ENCODE measurements around the gene DMRTA2.

The DMRTA2 gene

DNA sequence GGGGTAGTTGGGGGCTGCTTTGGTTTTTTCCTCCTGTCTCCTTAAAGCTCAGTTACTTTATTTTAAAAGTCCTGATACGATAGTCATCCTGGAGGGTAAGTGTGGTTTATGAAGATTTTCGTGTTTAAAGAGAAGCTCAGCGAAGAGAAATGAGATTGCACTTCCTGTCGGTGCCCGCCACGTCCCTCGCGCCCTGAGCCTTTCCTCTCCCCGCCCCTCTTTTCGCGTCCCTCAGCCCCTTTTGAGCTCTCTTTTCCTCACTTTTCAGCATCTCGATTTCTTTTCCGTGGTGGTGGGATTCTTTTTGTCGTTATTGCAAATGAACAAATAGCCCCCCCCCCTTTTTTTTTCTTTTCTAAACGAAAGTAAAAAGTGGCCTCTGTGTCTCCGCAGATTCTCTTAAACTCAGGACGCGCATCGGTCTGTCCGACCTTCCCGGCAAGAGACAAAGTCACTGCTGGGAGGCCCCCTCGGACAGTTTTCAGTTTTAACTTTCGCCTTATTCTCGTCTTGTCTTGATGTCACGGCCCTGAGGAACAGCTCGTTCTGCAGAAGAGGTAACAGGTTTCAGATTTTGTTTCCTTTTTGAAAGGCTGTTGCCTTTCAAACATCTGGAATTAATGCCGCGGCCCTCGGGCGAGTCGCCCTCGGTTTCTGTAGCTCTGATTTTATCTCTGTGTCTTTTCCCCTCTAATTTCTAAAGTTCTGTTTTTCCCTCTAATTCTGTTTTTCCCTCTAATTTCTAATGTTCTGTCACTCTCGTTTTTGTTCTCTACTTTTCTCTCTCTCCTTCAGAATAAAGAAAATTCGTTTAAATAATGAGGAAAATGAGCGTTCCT is 1.0 kb upstream of the DMRTA2 start:
- DNase-seq (ENCODE audit: low read depth in 3 of 3), result no peak

DNA sequence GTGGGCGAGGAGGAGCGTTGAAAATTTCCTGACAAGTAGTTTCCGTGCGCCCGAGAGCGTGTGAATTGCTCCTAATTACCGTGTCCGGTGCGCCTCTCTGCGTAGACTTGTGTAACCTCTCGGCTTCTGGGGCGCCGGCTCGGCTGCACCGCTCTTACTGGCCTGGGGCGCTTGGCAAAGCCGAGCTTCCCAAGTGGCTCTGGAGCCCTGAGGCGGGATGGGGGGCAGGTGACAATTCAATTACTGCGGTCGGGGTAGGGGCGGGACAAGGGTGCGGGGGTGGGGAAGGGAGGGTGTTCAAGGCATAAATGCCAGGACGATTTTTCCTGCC is 392 bp upstream of the DMRTA2 start:
- DNase-seq (ENCODE audit: low read depth in 3 of 3), result no peak

DNA sequence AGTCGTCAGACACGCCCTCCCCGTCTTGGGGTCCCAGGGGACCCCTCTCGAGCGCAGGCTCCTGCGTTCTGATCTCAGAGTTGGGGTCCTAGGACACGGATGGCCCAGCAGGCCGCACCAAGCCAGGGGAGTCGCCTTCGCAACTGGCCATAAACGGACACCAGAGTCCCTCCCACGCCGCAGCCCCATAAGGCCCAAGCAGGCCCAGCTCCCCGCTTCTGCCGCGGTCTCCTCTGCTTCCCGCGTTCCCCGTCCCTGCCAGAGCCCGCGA is 633 bp downstream of the DMRTA2 start:
- DNase-seq (ENCODE audit: low read depth in 3 of 3), result no peak

DNA sequence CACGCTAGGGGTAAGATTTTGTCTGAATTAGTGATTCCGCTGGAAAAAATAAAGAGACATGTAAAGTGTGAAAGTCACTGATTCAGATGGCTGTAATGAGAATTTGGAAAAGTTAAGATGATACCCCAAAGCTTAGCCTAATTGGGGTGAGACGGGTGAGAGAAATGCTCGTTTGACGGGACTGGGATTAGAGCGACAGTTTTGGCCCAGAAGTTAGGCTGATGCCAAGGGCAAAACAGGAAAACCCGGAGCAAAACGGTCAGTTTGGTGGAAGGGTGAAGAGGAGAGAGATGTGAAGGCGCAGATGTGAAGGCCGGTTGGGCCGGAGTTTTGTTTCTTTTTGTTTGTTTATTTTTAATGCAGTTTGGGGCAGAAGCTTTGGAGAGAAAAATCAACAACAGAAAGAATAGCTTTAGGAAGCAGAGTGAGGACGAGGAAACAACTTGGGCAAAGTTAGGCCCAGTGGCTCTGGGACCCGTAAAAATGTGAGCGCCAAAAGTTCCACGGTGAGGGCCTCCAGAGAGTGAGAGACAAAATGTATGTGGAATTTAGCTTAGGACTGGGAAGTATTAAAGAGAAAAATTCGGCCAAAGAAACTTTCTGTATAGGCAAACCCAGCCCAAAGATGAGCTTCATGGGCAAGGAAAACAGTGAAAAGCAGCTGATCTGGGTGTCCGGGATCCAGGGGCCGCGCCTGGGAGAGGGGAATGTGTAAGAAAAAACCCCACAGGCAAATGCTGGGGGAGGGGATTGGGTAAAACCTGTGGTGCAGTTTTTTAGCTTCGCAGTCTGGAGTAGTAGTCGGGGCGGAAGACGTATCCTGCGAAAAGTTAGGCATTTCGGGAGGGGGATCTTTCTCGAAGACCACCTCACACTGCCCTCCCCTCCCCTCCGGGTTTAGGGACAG is 1.2 kb downstream of the DMRTA2 start:
- DNase-seq (ENCODE audit: low read depth in 3 of 3), result no peak

DNA sequence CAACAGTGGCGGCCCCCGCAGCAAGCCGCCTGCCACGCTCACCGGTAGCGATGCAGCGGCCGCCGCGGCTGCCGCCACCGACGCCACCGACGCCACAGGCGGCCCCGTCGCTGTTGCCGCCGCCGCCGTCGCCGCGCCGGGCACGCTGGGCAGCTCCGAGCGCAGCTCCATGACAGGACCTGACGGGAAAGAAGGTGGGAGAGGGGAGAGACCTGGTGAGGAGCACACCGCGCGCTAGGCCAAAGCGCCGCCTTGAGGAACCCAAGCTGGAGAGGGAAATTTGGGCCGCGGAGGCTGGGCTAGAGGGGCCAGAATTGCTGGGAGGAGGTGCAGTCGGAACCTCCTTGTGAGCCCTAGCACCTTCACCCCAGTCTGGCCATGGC is 1.9 kb downstream of the DMRTA2 start:
- no peak for DNase-seq (ENCODE audit: low read depth in 3 of 3)

DNA sequence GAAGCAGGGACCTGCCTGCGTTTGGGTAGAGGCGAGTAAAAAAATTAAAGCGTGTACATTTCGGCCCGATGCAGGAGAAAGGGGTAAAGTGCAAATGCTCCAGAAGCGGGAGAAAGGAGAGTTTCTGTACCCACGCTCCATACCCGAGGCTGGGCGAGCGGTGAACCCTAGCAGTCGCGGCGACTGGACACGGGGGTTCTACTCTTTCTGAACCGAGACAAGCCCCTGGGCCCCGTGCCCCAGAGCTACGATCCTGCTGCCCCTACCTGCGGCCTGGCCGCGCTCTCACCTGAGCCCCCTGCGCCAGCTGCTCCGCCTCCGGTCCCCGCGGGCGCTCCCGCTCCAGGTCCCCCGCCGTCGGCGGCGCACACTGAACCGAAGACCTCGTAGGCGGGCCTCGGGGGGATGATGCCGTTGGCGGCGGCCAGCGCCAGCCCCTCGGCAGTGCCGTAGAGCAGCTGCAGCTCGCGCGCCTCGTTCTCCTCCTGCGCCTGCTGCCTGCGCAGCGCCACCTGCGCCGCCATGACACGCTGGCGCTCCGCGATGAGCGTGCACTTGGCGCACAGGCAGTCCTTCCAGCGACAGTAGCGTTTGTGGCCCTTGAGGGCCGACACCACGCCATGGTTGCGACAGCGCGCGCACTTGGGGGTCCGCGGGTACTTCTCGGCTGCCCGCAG is 2.4 kb downstream of the DMRTA2 start:
- no peak for DNase-seq (ENCODE audit: low read depth in 3 of 3)

DNA sequence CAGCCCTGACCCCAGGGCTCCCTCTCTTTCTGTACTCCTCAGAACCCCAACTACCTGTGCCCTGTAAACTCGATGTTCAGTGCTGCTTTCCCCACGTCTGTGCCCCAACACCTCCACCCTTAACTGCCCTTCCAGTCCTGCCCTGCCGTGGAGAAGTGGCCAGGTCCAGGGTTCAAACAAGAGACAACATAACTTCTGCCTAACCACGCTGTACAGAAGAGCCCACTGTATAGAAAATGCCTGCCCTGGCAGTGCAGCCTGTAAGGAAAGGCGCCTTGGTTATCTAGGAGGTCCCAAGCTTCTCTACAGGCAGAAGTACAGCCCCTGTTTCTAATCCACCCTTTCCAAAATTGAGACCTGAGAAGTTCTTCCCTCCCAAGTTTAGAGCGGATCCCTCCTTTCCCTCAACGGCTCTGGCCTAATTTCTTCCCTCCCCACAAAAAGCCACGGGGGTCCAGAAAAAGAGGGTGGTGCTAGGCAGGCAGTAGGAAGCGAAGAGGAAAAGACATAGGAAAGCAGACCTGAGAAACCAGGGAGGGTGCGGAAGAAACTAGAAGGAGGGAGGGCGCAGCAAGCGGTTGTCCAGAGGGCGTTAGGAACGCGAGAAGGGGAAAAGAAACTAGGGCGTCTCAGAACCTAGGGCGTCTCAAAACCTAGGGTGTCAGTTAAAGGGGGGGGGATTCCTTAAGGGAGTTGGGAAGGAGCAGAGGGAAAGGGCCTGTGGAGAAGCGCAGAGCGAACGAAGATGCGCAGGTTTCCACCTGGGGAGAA is 3.2 kb downstream of the DMRTA2 start:
- DNase-seq (ENCODE audit: low read depth in 3 of 3), result no peak

DNA sequence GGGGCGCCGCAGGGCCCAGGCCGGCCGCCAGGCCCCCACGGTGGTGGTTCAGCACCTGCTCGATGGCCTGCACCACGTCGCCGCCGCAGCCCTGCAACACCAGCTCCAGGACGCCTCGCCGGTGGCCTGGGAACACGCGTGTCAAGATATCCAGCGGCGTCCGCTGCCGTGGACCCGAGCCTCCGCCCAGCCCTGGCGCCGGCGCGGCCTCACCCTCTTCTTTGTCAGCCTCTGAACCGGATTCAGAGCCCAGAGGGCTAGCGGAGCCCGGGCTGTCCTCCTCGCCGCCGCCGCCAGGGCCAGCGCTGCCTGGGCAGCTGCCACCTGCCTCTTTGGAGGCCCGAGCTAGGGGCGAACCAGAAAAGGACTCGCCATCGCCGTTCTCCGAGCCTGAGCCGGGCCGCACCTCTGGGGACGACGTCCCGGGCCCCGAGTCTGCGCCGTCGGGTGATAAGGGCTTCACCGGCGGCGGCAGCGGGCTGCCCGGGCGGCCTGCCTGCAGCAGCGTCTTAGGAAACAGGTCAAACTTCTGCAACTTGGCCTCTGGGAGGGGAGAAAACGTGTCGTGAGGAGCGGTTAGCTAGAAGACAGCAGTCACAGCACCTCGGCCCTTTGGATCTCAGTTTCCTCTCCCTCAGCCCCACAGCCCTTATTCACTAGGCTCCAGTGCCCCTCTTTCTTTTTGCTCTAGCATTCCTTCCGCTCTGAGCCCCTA is 3.9 kb downstream of the DMRTA2 start:
- DNase-seq (ENCODE audit: low read depth in 3 of 3), result no peak

DNA sequence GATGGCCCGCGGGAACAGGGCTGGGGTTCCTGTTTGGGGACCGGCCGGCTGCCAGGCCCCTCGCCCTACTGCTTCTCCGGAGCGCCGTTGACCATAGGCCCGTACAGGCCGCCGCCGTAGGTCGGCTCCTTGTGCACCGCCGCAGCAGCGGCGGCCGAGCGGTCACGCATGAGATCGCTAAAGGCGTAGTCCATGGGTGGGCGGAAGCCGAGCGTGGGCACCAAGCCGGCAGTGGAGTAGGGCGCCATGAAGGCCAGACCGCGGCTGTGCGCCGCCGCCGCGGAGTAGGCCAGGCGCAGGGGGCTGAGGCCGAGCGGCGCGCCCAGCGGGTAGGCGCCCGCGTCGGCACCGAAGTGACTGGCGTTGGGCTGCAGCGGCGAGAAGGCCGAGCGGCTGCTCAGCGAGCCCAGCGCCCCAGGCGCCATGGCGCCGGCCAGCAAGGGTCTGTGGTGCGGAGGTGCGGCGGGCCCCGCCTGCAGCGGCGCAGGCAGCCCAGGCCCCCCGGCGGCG is 4.6 kb downstream of the DMRTA2 start:
- DNase-seq (ENCODE audit: low read depth in 3 of 3), result no peak

DNA sequence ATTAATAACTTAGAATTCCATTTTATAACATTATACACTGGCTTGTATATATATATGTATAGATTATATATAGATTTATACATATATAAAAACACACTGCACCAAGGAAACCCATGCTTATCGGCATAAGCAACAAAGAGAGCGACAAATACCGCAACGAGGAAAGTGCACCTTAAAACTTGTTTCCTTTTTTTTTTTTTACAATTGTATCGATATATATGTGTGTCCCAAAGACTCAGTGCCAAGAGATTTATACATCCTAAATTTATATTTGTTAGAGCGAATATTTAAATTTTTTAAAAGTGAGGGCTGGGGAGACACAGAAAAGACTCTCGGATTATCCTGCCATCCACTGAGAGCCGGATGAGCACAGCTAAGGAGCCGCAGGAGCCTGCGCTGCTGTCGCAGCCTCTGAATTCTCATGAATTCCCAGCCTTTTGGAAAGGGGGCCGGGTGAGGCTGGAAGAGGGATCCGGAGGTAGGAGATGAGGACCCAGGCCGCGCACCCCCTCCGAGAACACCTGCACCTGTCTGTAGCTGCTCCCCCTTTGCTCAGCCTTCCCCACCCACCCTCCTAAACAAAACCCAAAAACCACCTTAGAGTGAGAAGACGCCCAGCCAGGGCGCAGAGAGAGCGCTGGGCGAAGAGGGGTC is 5.2 kb downstream of the DMRTA2 start:
- no peak for DNase-seq (ENCODE audit: low read depth in 3 of 3)

DNA sequence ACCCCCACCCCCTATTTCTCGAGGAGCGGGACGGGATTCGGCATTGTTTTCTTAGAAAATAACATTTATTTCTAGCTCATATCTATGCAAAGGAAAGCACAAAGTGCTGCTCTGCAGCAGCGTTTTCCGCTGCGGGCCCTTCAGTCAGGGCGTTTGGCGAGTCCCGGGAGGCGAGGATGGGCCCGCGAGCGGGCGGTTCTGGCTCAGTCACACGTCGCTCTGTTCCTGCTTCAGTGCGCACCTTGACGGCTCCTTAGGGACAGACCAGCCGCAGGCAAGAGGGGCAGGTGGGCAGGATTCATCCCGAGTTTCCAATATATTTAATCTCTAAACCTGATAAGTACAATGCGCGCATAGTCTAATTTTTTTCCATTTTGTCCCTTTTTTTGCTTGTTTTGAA is 5.7 kb downstream of the DMRTA2 start:
- no peak for DNase-seq (ENCODE audit: low read depth in 3 of 3)

DNA sequence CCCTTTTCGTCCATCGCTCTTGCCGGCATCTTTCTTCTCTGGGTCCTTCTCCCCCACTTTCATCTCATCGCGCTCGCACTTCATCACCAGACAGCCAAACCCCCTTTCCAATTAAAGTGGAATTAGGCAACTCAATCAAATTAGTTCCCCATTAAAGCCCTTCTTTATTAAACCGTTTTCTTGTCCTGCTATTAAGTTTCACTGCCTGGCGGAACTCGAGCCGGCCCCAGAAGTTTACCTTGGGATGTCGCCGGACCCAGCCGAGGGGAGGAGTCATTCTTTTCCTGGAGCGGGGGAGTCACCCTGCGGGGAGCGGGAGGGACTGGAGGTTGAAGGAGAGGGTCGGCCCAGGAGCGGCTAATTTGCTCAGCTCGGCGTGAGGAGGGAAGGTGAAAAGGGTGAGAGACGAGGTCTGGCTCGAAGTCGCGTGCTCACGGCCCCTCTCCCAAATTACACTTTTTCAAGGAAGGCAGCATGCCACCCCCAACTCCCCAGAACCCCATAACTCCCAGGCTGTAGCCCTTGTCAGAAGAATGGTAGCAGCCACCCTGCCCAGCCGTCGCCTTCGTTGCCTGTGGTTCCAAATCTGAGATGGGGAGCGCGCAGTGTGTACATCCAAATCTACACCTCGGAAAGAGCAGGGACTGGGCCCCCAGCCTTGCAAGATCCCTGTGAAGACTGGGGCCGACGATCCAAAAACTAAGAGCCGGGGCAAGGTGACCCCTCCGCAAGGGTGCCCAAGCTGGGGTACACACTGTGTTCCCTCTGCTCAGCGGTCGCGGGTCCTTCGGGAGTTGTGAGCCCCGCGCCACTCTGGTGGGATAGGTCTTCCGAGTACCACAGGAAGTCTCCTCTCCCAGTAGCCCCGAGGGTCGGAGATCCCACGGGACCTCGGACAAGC is 6.4 kb downstream of the DMRTA2 start:
- DNase-seq (ENCODE audit: low read depth in 3 of 3), result no peak

DNA sequence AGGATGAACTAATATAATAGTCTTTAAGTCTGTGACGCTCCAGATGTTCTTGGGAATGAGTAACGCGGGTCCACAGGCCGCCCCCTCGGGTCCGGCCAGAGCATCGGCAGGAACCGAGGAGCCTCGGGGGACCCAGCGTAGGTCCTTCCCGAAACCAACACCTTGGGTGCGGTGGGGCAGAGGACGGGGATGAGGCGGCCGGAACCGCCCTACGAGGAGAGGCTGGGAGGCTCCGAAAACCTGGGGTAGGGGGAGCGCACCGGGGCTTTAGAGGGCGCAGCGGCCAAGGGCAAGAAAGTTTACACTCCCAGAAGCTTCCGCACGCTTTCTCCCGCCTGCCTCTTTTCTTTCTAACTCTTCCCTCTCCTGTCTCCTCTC is 7.1 kb downstream of the DMRTA2 start:
- DNase-seq (ENCODE audit: low read depth in 3 of 3), result no peak

DNA sequence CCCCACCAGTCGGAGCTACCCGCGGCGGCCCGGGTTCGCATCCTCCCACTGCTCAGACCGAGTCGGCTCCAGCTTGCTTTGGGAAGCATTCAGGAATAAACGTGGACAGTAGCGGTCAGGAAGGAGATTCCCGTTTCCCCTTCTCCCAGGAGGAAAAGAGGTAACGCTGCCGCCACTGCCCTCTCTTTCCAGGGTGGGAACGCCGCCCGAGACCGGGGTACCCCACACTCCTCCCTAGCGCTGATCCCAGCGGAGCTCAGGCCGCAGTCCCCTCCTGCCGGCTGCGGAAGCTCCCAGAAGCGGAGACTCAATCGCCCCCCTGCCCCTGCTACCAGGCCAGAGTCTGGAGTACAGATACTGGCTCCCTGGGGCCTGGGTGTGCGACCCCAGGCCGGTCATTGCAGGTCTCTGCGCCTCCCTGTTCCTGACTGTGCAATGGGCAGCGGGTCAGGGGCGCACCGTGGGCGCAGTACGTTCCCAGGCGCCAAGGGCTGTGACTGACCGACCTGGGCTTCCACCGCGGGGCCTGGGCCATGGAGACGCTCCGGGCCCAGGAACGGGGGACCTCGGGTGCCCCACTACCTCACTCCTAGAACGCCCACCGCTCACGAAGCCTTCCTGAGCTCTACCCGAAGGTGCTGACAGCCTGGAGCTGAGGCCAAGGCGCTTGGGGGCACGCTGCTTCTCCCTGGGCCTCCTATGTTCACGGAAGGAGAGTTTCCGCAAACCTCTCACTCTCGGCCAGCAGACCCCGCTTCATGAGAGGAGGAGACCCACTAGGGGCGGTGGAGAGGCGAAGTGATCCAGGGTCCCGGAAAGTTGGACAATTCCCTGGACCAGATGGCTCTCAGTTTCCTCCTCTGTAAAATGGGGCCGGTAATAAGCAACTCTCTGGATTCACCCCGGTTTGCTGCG is 7.8 kb downstream of the DMRTA2 start:
- no peak for DNase-seq (ENCODE audit: low read depth in 3 of 3)

DNA sequence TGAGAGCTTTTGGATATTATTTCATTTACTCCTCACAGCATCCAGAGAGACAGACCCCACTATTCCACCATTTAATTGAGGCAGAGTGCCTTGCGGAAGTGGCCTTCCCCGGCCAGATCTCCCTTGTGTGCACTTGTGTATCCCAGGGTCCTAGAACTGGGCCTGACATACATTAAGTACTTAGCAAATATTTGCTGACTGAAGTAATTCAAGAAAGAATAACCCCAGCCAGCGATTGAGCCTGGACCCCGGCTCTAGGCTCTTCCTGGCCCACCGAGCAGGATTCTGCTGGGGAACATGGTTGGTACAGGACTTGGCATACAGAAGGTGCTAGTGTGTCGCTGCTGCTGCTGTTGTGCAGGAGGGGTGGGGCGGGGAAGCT is 8.4 kb downstream of the DMRTA2 start:
- DNase-seq (ENCODE audit: low read depth in 3 of 3), result no peak

DNA sequence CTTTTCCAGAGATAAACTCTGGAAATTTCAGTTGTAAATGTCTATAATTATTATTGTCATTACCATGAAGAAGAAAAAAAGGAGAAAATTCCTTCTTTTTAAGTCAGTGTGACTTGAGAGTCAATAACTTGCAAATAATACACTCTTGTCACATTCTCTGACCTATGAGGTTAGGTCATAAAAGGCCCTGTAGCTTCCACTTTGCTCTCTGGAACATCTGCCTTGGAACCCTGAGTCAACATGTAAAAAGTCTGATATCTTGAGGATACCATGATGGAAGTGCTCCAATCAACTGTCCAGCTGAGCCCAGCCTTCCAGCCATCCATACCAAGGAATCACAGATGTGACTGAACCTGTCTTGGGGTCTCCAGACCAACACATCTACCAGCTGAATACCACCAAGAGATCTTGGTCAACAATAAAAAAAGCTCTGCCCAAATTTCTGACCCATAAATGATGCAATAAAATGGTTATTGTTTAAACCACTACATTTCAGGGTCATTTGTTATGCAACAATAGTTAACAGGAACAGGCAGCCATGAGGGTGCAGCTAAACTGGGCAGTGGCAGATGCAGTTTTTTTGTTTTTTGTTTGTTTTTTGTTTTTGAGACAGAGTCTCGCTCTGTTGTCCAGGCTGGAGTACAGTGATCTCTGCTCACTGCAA is 10.3 kb downstream of the DMRTA2 start:
- no peak for DNase-seq (ENCODE audit: low read depth in 3 of 3)

DNA sequence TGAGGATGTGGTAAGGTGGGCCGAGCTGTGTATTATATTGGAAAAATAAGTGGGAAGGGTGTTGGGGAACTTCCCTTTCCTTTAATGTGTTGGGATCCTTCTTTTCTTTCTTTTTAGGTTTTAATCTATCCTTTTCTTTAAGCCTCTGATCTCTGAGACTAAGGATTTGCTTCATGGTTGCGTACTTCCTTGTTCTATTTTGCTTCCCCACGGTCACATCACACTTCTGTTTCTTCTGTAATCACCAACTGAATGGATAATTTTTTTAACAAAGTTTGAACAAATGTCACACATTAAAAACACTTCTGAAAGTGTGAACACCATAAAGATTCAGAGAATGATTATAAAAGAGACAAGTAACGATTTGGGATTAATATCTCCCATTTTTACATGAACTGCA is 17.4 kb downstream of the DMRTA2 start:
- no peak for DNase-seq (ENCODE audit: low read depth in 3 of 3)

DNA sequence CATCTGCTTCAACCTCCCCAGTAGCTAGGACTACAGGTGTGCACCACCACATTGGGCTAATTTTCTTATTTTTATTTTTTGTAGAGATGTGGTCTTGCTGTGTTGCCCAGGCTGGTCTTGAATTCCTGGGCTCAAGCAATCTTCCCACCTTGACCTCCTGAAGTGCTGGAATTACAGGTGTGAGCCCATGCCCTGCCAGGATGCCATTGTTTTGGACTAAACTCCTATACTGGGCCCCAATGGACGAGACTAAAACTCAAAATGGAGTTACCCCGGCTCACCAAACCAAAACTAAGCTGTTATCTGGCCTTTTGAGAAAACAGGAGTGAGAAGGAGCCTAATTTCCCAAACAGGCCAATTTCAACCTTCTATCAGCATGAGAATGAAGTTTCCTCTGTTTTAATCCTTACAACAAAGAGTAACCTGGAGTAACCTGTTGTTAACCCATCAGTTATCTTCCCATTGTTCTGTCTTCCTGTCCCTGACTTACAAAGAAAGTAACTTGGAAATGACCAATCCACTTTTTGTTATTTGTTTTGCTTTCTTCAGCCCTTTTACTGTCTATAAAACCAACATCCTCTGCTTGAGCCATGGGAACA is 29.6 kb downstream of the DMRTA2 start:
- DNase-seq (ENCODE audit: low read depth in 3 of 3), result no peak

All from stimulated activated CD4-positive, alpha-beta T cell treated with anti-CD3 and anti-CD28 coated beads, TNF-alpha, amount 100 ng/mL, for 48 hours (primary cell).